Endodermal cell (in vitro differentiated cells): ENCODE results near the gene C4orf46. TPM values are rescaled to one million over a fixed set of nuclear protein-coding genes. Genes with fewer than 3 reads are reported as not detected.

Source experiments
- DNase-seq: peaks from one replicate; pipeline ENCODE4 v3.0.0-alpha.2; 2017
- H3K27ac ChIP-seq: 2 replicates; pipeline ENCODE4 v1.5.1; 2013; ENCODE audit warnings: mild to moderate bottlenecking, low read depth, low read length, moderate library complexity
- H3K27me3 ChIP-seq: 2 replicates; pipeline ENCODE4 v1.6.1; 2013; ENCODE audit warnings: mild to moderate bottlenecking, low read length, moderate library complexity; ENCODE audit not compliant: insufficient read depth, control insufficient read depth, poor library complexity, severe bottlenecking
- H3K36me3 ChIP-seq: 2 replicates; pipeline ENCODE4 v1.7.0; 2013; ENCODE audit warnings: mild to moderate bottlenecking, low read length, moderate library complexity; ENCODE audit not compliant: control insufficient read depth, insufficient read depth
- H3K4me1 ChIP-seq: one replicate; pipeline ENCODE4 v1.7.0; 2013; ENCODE audit warnings: low read length; ENCODE audit not compliant: control insufficient read depth, insufficient read depth
- H3K4me3 ChIP-seq: 2 replicates; pipeline ENCODE4 v1.5.1; 2013; ENCODE audit warnings: mild to moderate bottlenecking, low read length, moderate library complexity
- H3K9ac ChIP-seq: 2 replicates; pipeline ENCODE4 v1.6.1; 2013; ENCODE audit warnings: mild to moderate bottlenecking, low read length, moderate library complexity; ENCODE audit not compliant: poor library complexity, severe bottlenecking; ENCODE audit errors: extremely low read depth
- H3K9me3 ChIP-seq: 2 replicates; pipeline ENCODE4 v1.6.1; 2013; ENCODE audit warnings: mild to moderate bottlenecking, low read length, moderate library complexity; ENCODE audit not compliant: control insufficient read depth
- H3K27ac Mint-ChIP-seq: 2 replicates; pipeline ENCODE4 v1.8.0; 2020; ENCODE audit warnings: mixed read lengths
- H3K27me3 Mint-ChIP-seq: 2 replicates; pipeline ENCODE4 v1.8.0; 2021; ENCODE audit warnings: mild to moderate bottlenecking, mixed read lengths; ENCODE audit not compliant: insufficient read depth
- H3K36me3 Mint-ChIP-seq: 2 replicates; pipeline ENCODE4 v1.8.0; 2020; ENCODE audit warnings: low read depth, mixed read lengths
- H3K4me1 Mint-ChIP-seq: 2 replicates; pipeline ENCODE4 v1.8.0; 2020; ENCODE audit warnings: mixed read lengths
- H3K4me3 Mint-ChIP-seq: 2 replicates; pipeline ENCODE4 v1.8.0; 2020; ENCODE audit warnings: mild to moderate bottlenecking, moderate library complexity, mixed read lengths
- H3K9me3 Mint-ChIP-seq: 2 replicates; pipeline ENCODE4 v1.8.0; 2020; ENCODE audit warnings: mild to moderate bottlenecking, mixed read lengths
- WGBS, 2 experiments: methylation state at CpG; one replicate each; pipeline versions ENCODE4 v1.1.5 to v1.1.7; 2013; ENCODE audit warnings: missing lambda C conversion rate in 2 of 2, mixed read lengths in 1 of 2; ENCODE audit not compliant: insufficient coverage in 1 of 2, insufficient read length in 1 of 2; 5-methylcytosine and 5-hydroxymethylcytosine counted together
- total RNA-seq, 2 donors: library from RNA; stranded (reverse); fragmentation: NEBNext Ultra II Directional in 1 of 2; extraction: Animal tissue kit (Norgen Biotek cat#: 25700) in 1 of 2; gene quantifications; 2 replicates in 1 of 2; 3 replicates in 1 of 2; pipeline ENCODE4 v1.2.1, GENCODE V29; 2021
- TF ChIP-seq, protein P1 (sequence below): fragments of 200-600 bp; sonication (generic); conservative IDR thresholded peaks from 2 replicates; pipeline ENCODE4 v1.5.0; 2021; ENCODE audit warnings: antibody characterized with exemption, mild to moderate bottlenecking

C4orf46 gene
- total RNA-seq, 2 donors from 2014 or later, result 18.1 to 22.0 TPM

DNA sequence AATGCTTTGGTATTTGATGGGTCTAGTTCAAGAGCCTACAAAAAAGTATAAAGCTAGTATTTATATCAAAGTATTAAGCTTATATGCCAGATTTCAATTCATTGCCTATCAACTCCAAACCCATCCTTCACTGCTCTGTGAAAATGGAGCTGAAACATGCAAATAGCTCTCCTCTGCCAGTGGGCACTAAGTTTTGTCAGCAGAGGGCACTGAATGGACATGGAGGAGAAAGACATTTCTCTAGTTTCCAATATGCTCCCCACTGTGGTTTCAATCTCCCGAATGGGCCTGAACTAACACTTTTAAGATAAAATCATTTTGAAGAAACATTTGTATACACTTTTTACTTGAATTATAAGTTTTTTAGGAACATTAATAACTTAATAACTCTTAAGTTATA is 39.1 kb upstream of the C4orf46 start:
- H3K36me3 Mint-ChIP-seq, result peaks cover 81% of the 10 kb centered on the region
- TF ChIP-seq, protein P1, sequence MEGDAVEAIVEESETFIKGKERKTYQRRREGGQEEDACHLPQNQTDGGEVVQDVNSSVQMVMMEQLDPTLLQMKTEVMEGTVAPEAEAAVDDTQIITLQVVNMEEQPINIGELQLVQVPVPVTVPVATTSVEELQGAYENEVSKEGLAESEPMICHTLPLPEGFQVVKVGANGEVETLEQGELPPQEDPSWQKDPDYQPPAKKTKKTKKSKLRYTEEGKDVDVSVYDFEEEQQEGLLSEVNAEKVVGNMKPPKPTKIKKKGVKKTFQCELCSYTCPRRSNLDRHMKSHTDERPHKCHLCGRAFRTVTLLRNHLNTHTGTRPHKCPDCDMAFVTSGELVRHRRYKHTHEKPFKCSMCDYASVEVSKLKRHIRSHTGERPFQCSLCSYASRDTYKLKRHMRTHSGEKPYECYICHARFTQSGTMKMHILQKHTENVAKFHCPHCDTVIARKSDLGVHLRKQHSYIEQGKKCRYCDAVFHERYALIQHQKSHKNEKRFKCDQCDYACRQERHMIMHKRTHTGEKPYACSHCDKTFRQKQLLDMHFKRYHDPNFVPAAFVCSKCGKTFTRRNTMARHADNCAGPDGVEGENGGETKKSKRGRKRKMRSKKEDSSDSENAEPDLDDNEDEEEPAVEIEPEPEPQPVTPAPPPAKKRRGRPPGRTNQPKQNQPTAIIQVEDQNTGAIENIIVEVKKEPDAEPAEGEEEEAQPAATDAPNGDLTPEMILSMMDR, result peak; percentile 35
- Histone ChIP-seq H3K27ac (no peak overlapping the region), H3K4me1 (no peaks in the 10 kb centered on the region), H3K36me3 (peaks cover 86% of the 10 kb centered on the region), H3K9ac (no peak overlapping the region), H3K4me3 (no peak overlapping the region), H3K27me3 (no peaks in the 10 kb centered on the region), H3K9me3 (peaks cover 6% of the 10 kb centered on the region)
- H3K27me3 Mint-ChIP-seq, result no peaks in the 10 kb centered on the region
- no peak for DNase-seq
- H3K27ac Mint-ChIP-seq, result no peak overlapping the region
- no peak overlapping the region for H3K4me3 Mint-ChIP-seq
- H3K9me3 Mint-ChIP-seq, result no peaks in the 10 kb centered on the region
- no CpG with 5 or more reads among the region's 1 CpG for WGBS, 2 experiments
- no peaks in the 10 kb centered on the region for H3K4me1 Mint-ChIP-seq

DNA sequence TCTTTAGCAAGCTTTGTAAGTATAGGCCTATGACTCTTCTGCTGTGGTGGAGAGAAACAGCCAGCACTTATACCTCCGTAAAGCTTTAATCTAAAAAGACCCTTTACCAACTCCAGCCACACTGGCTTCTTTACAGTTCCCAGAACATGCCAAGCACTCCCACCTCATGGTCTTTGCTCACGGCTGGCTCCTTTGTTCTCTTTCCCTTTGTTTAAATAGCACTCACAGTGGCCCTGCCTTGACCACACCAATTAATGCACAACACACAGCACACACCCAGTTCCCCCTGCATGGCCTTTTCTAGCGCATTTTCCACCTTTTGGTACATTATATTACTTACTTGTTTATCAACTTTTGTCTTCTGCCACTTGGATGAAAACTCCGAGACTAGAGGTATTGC is 32.6 kb upstream of the C4orf46 start:
- Mint-ChIP-seq H3K27ac (no peak overlapping the region), H3K36me3 (peaks cover 26% of the 10 kb centered on the region), H3K27me3 (no peaks in the 10 kb centered on the region), H3K4me3 (no peak overlapping the region), H3K9me3 (no peaks in the 10 kb centered on the region), H3K4me1 (peaks cover 19% of the 10 kb centered on the region)
- TF ChIP-seq, protein P1, result no peak
- H3K4me1 ChIP-seq, result no peaks in the 10 kb centered on the region
- H3K9me3 ChIP-seq, result no peaks in the 10 kb centered on the region
- H3K27ac ChIP-seq, result no peak overlapping the region
- H3K4me3 ChIP-seq, result no peak overlapping the region
- peaks cover 34% of the 10 kb centered on the region for H3K36me3 ChIP-seq
- H3K9ac ChIP-seq, result no peak overlapping the region
- WGBS, 2 experiments, result 70 to 87% methylated on average over 2 to 4 of the region's 4 CpGs
- H3K27me3 ChIP-seq, result no peaks in the 10 kb centered on the region
- DNase-seq, result no peak

DNA sequence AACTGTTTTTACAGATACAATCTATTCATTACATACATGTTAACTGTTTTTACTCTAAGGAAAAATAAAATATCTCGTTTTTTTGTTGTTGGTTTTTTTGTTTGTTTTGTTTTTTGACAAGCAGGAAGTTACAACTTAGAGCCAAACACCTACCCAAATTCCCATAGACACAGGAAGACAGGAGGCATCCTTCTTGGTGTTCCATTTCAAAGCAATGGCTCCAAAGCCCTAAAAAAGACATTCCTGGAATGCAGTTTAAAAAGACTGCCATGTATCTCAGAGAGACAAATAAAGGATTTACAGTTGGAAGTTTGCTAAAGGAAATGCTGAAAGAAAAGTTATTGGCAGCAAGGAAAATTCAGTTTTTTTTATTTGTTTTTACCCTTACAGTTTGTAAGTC is 17.1 kb upstream of the C4orf46 start:
- Mint-ChIP-seq H3K27me3 (no peaks in the 10 kb centered on the region), H3K9me3 (no peaks in the 10 kb centered on the region), H3K36me3 (peaks cover 8% of the 10 kb centered on the region), H3K4me3 (no peak overlapping the region), H3K27ac (no peak overlapping the region), H3K4me1 (peaks cover 3% of the 10 kb centered on the region)
- Histone ChIP-seq H3K9ac (no peak overlapping the region), H3K4me3 (no peak overlapping the region), H3K36me3 (no peaks in the 10 kb centered on the region), H3K9me3 (no peaks in the 10 kb centered on the region), H3K27ac (no peak overlapping the region), H3K4me1 (no peaks in the 10 kb centered on the region), H3K27me3 (no peaks in the 10 kb centered on the region)
- TF ChIP-seq, protein P1, result no peak
- no peak for DNase-seq
- WGBS, 2 experiments, result no CpG with 5 or more reads among the region's 1 CpG
